K562 (cell line): Measurements from ENCODE around the gene GPR39. TPM values are rescaled to one million over a fixed set of nuclear protein-coding genes. Genes with fewer than 3 reads are reported as not detected.

Source experiments
- ATAC-seq: fragments of 200-7000 bp; cut with Tn5 transposase; 3 replicates; pipeline ENCODE4 v1.9.1; 2020; ENCODE audit warnings: moderate library complexity
- BruUV-seq: library from RNA; stranded (reverse); fragments of 400-500 nt; replicated peaks from 2 replicates; lab custom pipeline; 2021; lab: Mats Ljungman, UMichigan
- CTCF ChIA-PET: fragments of 300-600 bp; formaldehyde crosslinking; extraction: SDS; loops from one replicate; lab custom pipeline; 2021; ENCODE audit warnings: low intra/inter-chr PET ratio; lab: Yijun Ruan, JAX
- POLR2A ChIA-PET: fragments of 300-600, 350-650 bp; sonication (Branson Sonifier 250); formaldehyde crosslinking; extraction: SDS; loops from one replicate; lab custom pipeline; 2021; ENCODE audit warnings: antibody characterized with exemption, inconsistent platforms; lab: Yijun Ruan, JAX
- DNase-seq, 4 experiments: peaks; one replicate each; pipeline versions ENCODE4 v3.0.0 to v3.0.0-alpha.2; 2011 to 2018; ENCODE audit warnings: low spot score in 3 of 4, mixed read lengths in 3 of 4; ENCODE audit errors: extremely low read depth in 1 of 4
- FAIRE-seq: peaks from 2 replicates; lab custom pipeline; 2011; peaks lifted over from hg19 to GRCh38; lab: Jason Lieb, UNC
- H2AFZ ChIP-seq: 2 replicates; pipeline ENCODE4 v1.6.0; 2011; ENCODE audit warnings: low read depth, low read length, control low read depth, inconsistent platforms
- H3K27ac ChIP-seq: fragments of 200-600 bp; 3 replicates; pipeline ENCODE4 v1.8.0; 2011; ENCODE audit warnings: low read depth, mild to moderate bottlenecking, control low read depth, inconsistent platforms, low read length, moderate library complexity, mixed read lengths; ENCODE audit errors: extremely low read depth
- H3K27me3 ChIP-seq, 2 experiments: fragments of 300-600 bp in 1 of 2; 2 replicates in 1 of 2; 3 replicates in 1 of 2; pipeline versions ENCODE4 v1.6.0 to v1.8.0; 2011; ENCODE audit warnings: inconsistent platforms in 2 of 2, low read length in 2 of 2, mild to moderate bottlenecking in 1 of 2, mixed read lengths in 1 of 2, moderate library complexity in 1 of 2; ENCODE audit not compliant: control insufficient read depth in 2 of 2, insufficient read depth in 2 of 2
- H3K36me3 ChIP-seq: fragments of 300-600 bp; 3 replicates; pipeline ENCODE4 v1.8.0; 2011; ENCODE audit warnings: mild to moderate bottlenecking, low read length, inconsistent platforms; ENCODE audit not compliant: control insufficient read depth, insufficient read depth
- H3K4me1 ChIP-seq, 2 experiments: fragments of 200-600 bp in 1 of 2; replicated peaks in 1 of 2; 2 replicates in 1 of 2; 3 replicates in 1 of 2; pipeline versions ENCODE4 v1.5.1 to v1.8.0; 2011; ENCODE audit warnings: inconsistent platforms in 2 of 2, low read length in 2 of 2, mild to moderate bottlenecking in 1 of 2, mixed read lengths in 1 of 2, moderate library complexity in 1 of 2; ENCODE audit not compliant: control insufficient read depth in 2 of 2, insufficient read depth in 2 of 2
- H3K4me2 ChIP-seq: 2 replicates; pipeline ENCODE4 v1.6.1; 2011; ENCODE audit warnings: low read length, control low read depth, inconsistent platforms, mixed read lengths; ENCODE audit not compliant: insufficient read depth
- H3K4me3 ChIP-seq: fragments of 200-600 bp; sonication (generic), shearing (Covaris generic); 2 replicates; pipeline ENCODE4 v1.5.1; 2016; ENCODE audit warnings: control low read depth, inconsistent platforms
- H3K79me2 ChIP-seq: fragments of 200-600 bp; 3 replicates; pipeline ENCODE4 v1.8.0; 2011; ENCODE audit warnings: low read length, inconsistent platforms; ENCODE audit not compliant: control insufficient read depth, insufficient read depth
- H3K9ac ChIP-seq, 2 experiments: 2 replicates each; pipeline versions ENCODE4 v1.6.0 to v1.6.1; 2011; ENCODE audit warnings: low read depth in 2 of 2, low read length in 2 of 2, control low read depth in 1 of 2, inconsistent platforms in 1 of 2, mild to moderate bottlenecking in 1 of 2, mixed read lengths in 1 of 2; ENCODE audit not compliant: insufficient read depth in 1 of 2
- H3K9me1 ChIP-seq: one replicate; pipeline ENCODE4 v1.6.0; 2011; ENCODE audit warnings: inconsistent platforms, mild to moderate bottlenecking, low read length, moderate library complexity; ENCODE audit not compliant: control insufficient read depth, insufficient read depth
- H3K9me3 ChIP-seq: replicated peaks from 2 replicates; pipeline ENCODE4 v1.5.1; 2011; ENCODE audit warnings: low read depth, low read length, inconsistent platforms; ENCODE audit not compliant: control insufficient read depth, insufficient read depth
- H4K20me1 ChIP-seq: replicated peaks from 2 replicates; pipeline ENCODE4 v1.6.1; 2011; ENCODE audit warnings: low read length, inconsistent platforms, mixed read lengths; ENCODE audit not compliant: control insufficient read depth, insufficient read depth
- C11orf30 ChIP-seq: fragments of 450-650 bp; IDR thresholded peaks from 2 replicates; pipeline ENCODE4 v1.6.1; 2016; ENCODE audit warnings: low read depth, mild to moderate bottlenecking
- DACH1 ChIP-seq: fragments of 450-650 bp; IDR thresholded peaks from 2 replicates; pipeline ENCODE4 v1.6.1; 2018; ENCODE audit not compliant: partially characterized antibody
- DDX20 ChIP-seq: fragments of 450-650 bp; IDR thresholded peaks from 2 replicates; pipeline ENCODE4 v1.6.1; 2016; ENCODE audit warnings: missing genetic modification characterization, low read depth, mild to moderate bottlenecking, missing compliant biosample characterization, moderate library complexity
- HDGF ChIP-seq: fragments of 450-650 bp; IDR thresholded peaks from 2 replicates; pipeline ENCODE4 v1.6.1; 2016
- KLF6 ChIP-seq: fragments of 250-450 bp; sonication (Bioruptor Pico); IDR thresholded peaks from 2 replicates; pipeline ENCODE4 v1.4.0; 2020; ENCODE audit warnings: mild to moderate bottlenecking, moderate library complexity, borderline replicate concordance
- MAFG ChIP-seq: fragments of 450-650 bp; conservative IDR thresholded peaks from 2 replicates; pipeline ENCODE4 v1.6.1; 2016; ENCODE audit warnings: missing genetic modification characterization, missing compliant biosample characterization
- SMAD4 ChIP-seq: fragments of 250-450 bp; sonication (Bioruptor Pico); conservative IDR thresholded peaks from 2 replicates; pipeline ENCODE4 v1.8.0; 2021; ENCODE audit warnings: inconsistent platforms, mild to moderate bottlenecking, moderate library complexity
- ZNF316 ChIP-seq: fragments of 450-650 bp; IDR thresholded peaks from 2 replicates; pipeline ENCODE4 v1.6.1; 2016
- ZSCAN32 ChIP-seq: fragments of 450-650 bp; formaldehyde crosslinking; IDR thresholded peaks from 2 replicates; pipeline ENCODE4 v1.4.0; 2020; ENCODE audit warnings: mild to moderate bottlenecking, moderate library complexity
- WGBS: fragments of 100-300 bp; shearing (Covaris generic); methylation state at CpG from one replicate; pipeline ENCODE4 v1.1.6; 2016; ENCODE audit warnings: low coverage, mixed read lengths; ENCODE audit not compliant: insufficient coverage; ENCODE audit errors: missing lambda C conversion rate; 5-methylcytosine and 5-hydroxymethylcytosine counted together
- in situ Hi-C: fragments of 300-500 bp; cut with MboI; formaldehyde crosslinking; loops from 4 replicates; pipeline ENCODE4 v1.15.0; 2018; ENCODE audit warnings: inconsistent platforms, mixed read lengths
- intact Hi-C: fragments of 100-400 bp; cut with micrococcal nuclease; formaldehyde crosslinking; loops from 2 replicates; pipeline ENCODE4 v1.14.2; 2022
- polyA plus RNA-seq, 8 experiments: library from polyadenylated mRNA; depleted of rRNA in 4 of 8; stranded (reverse) in 5 of 8; unstranded in 3 of 8; fragments of >200 nt; fragmentation: Nextera tagmentation in 2 of 8; fragmentation: Illumina TruSeq in 1 of 8; extraction: Ambion mirVana in 2 of 8; extraction: Trizol in 1 of 8; gene quantifications; 2 replicates each; pipeline versions ENCODE4 v1.2.1 to v1.2.3, GENCODE V29; 2011 to 2014; ENCODE audit warnings: inconsistent platforms in 1 of 8, missing spikeins in 1 of 8
- total RNA-seq, 7 experiments: library from RNA; depleted of rRNA in 6 of 7; stranded (reverse); fragments of >200 nt in 6 of 7; fragmentation: Illumina TruSeq in 2 of 7; extraction: Trizol in 2 of 7; gene quantifications; 2 replicates each; pipeline versions ENCODE4 v1.2.1 to v1.2.3, GENCODE V29; 2011 to 2021; ENCODE audit warnings: low replicate concordance in 1 of 7
- TF ChIP-seq, protein P1 (sequence below): sonication (generic); formaldehyde crosslinking; IDR thresholded peaks from 2 replicates; pipeline ENCODE4 v1.8.0; 2023; ENCODE audit warnings: missing genetic modification reagents, mild to moderate bottlenecking, borderline replicate concordance
- TF ChIP-seq, protein P2 (sequence below): fragments of 250-450 bp; sonication (Bioruptor Pico); IDR thresholded peaks from 2 replicates; pipeline ENCODE4 v1.8.0; 2021; ENCODE audit warnings: mild to moderate bottlenecking, moderate library complexity

The GPR39 gene
- total and polyA plus RNA-seq, 9 of the 15 experiments (the other 6 are each of a cell fraction or from before 2014, with no cell fraction given), result 0.04 TPM; not detected in 8

DNA sequence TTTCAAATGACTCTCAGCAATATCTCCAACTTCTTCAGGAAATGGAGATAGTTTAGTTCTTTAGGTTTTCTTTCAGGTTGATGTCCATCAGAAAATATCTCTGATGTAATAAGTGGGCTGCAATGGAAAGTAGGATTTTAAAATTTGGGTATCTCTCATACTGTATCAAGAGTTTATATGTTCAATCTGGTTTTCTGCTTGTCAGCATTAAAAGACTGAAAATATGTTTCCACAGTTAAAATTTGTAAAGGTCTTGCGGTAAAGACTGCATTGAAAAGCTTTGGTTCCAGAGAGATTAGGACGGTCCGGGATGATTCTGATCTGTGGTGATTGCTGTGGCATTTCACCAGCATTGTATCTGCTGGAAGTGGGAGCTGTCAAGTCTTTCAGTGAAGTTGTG is 170.2 kb downstream of the GPR39 start:
- Histone ChIP-seq H3K9ac (no peak overlapping the region), H3K9me1 (no peaks in the 10 kb centered on the region), H3K36me3 (no peaks in the 10 kb centered on the region), H3K9me3 (no peaks in the 10 kb centered on the region), H3K4me3 (no peak overlapping the region), H2AFZ (no peak overlapping the region), H3K4me2 (no peak overlapping the region), H4K20me1 (no peaks in the 10 kb centered on the region), H3K27ac (no peak overlapping the region), H3K27me3 (peaks cover 0 to 6% of the 10 kb centered on the region in 2 experiments; a peak in 3 of 5 replicates), H3K79me2 (no peaks in the 10 kb centered on the region), H3K4me1 (no peaks in the 10 kb centered on the region)
- no peak for DNase-seq
- TF ChIP-seq KLF6 (CRISPR knock-in tag) (no peak), MAFG (peak; percentile 41; the same call in 1 of the 2 replicates), ZNF316 (peak; percentile 63), C11orf30 (peak; percentile 42; the same call in 1 of the 2 replicates)
- in situ Hi-C loops (no loop called here), intact Hi-C loops (no loop called here)
- 0% methylated on average over 3 of the region's 3 CpGs for WGBS
- POLR2A ChIA-PET, result no interaction called here
- ATAC-seq, result no peak
- BruUV-seq, result no TSS peak
- CTCF ChIA-PET, result no interaction called here
- FAIRE-seq, result no peak

DNA sequence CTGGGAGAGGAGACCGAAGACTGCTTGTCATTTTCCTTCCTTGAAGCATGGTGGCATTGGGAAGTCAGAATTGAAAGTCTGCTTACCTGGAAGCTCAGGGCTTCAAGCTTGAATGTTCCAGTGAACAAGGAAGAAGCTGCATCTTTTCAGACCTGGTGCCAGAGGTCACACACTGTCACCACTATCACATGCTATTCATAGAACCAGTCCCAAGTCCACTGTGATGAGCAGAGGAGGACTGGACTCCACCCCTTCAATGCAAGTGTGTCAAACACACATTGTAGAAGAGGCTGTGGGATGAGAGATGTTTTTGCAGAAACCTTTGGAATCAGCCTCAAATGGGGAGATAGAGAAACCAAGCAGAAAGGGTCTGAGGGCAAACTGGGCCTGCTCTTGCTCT is 172.0 kb downstream of the GPR39 start:
- ATAC-seq (no peak), FAIRE-seq (no peak), DNase-seq (no peak)
- in situ Hi-C loops, result no loop called here
- CTCF ChIA-PET, result no interaction called here
- Histone ChIP-seq H3K4me2 (no peak overlapping the region), H3K36me3 (no peaks in the 10 kb centered on the region), H4K20me1 (no peaks in the 10 kb centered on the region), H3K9me1 (no peaks in the 10 kb centered on the region), H3K27ac (no peak overlapping the region), H3K27me3 (peaks cover 0 to 6% of the 10 kb centered on the region in 2 experiments; a peak in 3 of 5 replicates), H3K9me3 (no peaks in the 10 kb centered on the region), H3K4me1 (no peaks in the 10 kb centered on the region), H3K4me3 (no peak overlapping the region), H2AFZ (no peak overlapping the region), H3K79me2 (no peaks in the 10 kb centered on the region), H3K9ac (no peak overlapping the region)
- BruUV-seq, result no TSS peak
- intact Hi-C loops, result no loop called here
- 0% methylated on average over 1 of the region's 1 CpG for WGBS
- POLR2A ChIA-PET, result interaction anchor here (0.9 kb wide), 1 partner anchor 9 kb away, joined by 4 read pairs; no protein-coding TSS in a partner anchor
- TF ChIP-seq DACH1 (no peak), ZSCAN32 (CRISPR knock-in tag) (no peak), HDGF (no peak), SMAD4 (no peak), DDX20 (no peak)
- TF ChIP-seq, protein P1, sequence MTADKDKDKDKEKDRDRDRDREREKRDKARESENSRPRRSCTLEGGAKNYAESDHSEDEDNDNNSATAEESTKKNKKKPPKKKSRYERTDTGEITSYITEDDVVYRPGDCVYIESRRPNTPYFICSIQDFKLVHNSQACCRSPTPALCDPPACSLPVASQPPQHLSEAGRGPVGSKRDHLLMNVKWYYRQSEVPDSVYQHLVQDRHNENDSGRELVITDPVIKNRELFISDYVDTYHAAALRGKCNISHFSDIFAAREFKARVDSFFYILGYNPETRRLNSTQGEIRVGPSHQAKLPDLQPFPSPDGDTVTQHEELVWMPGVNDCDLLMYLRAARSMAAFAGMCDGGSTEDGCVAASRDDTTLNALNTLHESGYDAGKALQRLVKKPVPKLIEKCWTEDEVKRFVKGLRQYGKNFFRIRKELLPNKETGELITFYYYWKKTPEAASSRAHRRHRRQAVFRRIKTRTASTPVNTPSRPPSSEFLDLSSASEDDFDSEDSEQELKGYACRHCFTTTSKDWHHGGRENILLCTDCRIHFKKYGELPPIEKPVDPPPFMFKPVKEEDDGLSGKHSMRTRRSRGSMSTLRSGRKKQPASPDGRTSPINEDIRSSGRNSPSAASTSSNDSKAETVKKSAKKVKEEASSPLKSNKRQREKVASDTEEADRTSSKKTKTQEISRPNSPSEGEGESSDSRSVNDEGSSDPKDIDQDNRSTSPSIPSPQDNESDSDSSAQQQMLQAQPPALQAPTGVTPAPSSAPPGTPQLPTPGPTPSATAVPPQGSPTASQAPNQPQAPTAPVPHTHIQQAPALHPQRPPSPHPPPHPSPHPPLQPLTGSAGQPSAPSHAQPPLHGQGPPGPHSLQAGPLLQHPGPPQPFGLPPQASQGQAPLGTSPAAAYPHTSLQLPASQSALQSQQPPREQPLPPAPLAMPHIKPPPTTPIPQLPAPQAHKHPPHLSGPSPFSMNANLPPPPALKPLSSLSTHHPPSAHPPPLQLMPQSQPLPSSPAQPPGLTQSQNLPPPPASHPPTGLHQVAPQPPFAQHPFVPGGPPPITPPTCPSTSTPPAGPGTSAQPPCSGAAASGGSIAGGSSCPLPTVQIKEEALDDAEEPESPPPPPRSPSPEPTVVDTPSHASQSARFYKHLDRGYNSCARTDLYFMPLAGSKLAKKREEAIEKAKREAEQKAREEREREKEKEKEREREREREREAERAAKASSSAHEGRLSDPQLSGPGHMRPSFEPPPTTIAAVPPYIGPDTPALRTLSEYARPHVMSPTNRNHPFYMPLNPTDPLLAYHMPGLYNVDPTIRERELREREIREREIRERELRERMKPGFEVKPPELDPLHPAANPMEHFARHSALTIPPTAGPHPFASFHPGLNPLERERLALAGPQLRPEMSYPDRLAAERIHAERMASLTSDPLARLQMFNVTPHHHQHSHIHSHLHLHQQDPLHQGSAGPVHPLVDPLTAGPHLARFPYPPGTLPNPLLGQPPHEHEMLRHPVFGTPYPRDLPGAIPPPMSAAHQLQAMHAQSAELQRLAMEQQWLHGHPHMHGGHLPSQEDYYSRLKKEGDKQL, result no peak
- TF ChIP-seq, protein P2, sequence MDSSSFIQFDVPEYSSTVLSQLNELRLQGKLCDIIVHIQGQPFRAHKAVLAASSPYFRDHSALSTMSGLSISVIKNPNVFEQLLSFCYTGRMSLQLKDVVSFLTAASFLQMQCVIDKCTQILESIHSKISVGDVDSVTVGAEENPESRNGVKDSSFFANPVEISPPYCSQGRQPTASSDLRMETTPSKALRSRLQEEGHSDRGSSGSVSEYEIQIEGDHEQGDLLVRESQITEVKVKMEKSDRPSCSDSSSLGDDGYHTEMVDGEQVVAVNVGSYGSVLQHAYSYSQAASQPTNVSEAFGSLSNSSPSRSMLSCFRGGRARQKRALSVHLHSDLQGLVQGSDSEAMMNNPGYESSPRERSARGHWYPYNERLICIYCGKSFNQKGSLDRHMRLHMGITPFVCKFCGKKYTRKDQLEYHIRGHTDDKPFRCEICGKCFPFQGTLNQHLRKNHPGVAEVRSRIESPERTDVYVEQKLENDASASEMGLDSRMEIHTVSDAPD (CRISPR knock-in tag), result no peak
